HepG2 (cell line): ENCODE data around the gene CYP26B1. TPM values are rescaled to one million over a fixed set of nuclear protein-coding genes. Genes with fewer than 3 reads are reported as not detected.

Source experiments
- ATAC-seq: fragments of 200-7000 bp; cut with Tn5 transposase; 3 replicates; pipeline ENCODE4 v1.9.1; 2020; ENCODE audit warnings: mild to moderate bottlenecking, moderate library complexity
- Bru-seq: library from RNA; stranded (reverse); fragments of 400-500 nt; gene quantifications from one replicate; lab custom pipeline; 2021; lab: Mats Ljungman, UMichigan
- BruChase-seq, 2 experiments: library from RNA; stranded (reverse); fragments of 400-500 nt; gene quantifications; one replicate each; lab custom pipeline; 2021; lab: Mats Ljungman, UMichigan
- BruUV-seq: library from RNA; stranded (reverse); fragments of 400-500 nt; replicated peaks from 2 replicates; lab custom pipeline; 2021; lab: Mats Ljungman, UMichigan
- CTCF ChIA-PET: fragments of 300-600 bp; formaldehyde crosslinking; extraction: SDS; loops from one replicate; lab custom pipeline; 2021; ENCODE audit warnings: low total read pairs, inconsistent platforms, low intra/inter-chr PET ratio; lab: Yijun Ruan, JAX
- POLR2A ChIA-PET: fragments of 350-600 bp; sonication (Branson Sonifier 250); formaldehyde crosslinking; loops from one replicate; lab custom pipeline; 2020; ENCODE audit warnings: antibody characterized with exemption, inconsistent platforms; lab: Yijun Ruan, JAX
- DNase-seq: peaks from one replicate; pipeline ENCODE4 v3.0.0-alpha.2; 2015; ENCODE audit warnings: low spot score
- FAIRE-seq: peaks from 3 replicates; lab custom pipeline; 2011; peaks lifted over from hg19 to GRCh38; lab: Jason Lieb, UNC
- H2AFZ ChIP-seq: one replicate; pipeline ENCODE4 v1.6.1; 2011; ENCODE audit warnings: low read length, inconsistent platforms
- H3K27ac ChIP-seq: fragments of 300-600 bp; 3 replicates; pipeline ENCODE4 v1.8.0; 2011; ENCODE audit warnings: mixed run types, mild to moderate bottlenecking, mixed read lengths, low read length, inconsistent platforms; ENCODE audit not compliant: insufficient read depth; ENCODE audit errors: extremely low read length
- H3K27me3 ChIP-seq, 2 experiments: fragments of 200-600 bp in 1 of 2; 2 replicates in 1 of 2; 3 replicates in 1 of 2; pipeline versions ENCODE4 v1.6.0 to v1.8.0; 2011; ENCODE audit warnings: low read length in 2 of 2, mild to moderate bottlenecking in 2 of 2, moderate library complexity in 2 of 2, inconsistent platforms in 1 of 2; ENCODE audit not compliant: insufficient read depth in 2 of 2, control insufficient read depth in 1 of 2
- H3K36me3 ChIP-seq, 2 experiments: fragments of 200-600 bp in 1 of 2; replicated peaks in 1 of 2; 2 replicates in 1 of 2; 3 replicates in 1 of 2; pipeline versions ENCODE4 v1.5.1 to v1.8.0; 2011; ENCODE audit warnings: low read length in 2 of 2, inconsistent platforms in 1 of 2; ENCODE audit not compliant: insufficient read depth in 2 of 2, control insufficient read depth in 1 of 2
- H3K4me1 ChIP-seq: 2 replicates; pipeline ENCODE4 v1.5.1; 2012; ENCODE audit warnings: low read length, inconsistent platforms; ENCODE audit not compliant: insufficient read depth
- H3K4me2 ChIP-seq: 2 replicates; pipeline ENCODE4 v1.6.0; 2011; ENCODE audit warnings: low read depth, low read length, inconsistent platforms
- H3K4me3 ChIP-seq, 3 experiments: fragments of 200-600 bp in 1 of 3; sonication (generic), shearing (Covaris generic) in 1 of 3; replicated peaks in 1 of 3; 2 replicates each; pipeline ENCODE4 v1.5.1; 2011 to 2016; ENCODE audit warnings: low read length in 3 of 3, inconsistent platforms in 2 of 3, low read depth in 2 of 3, mild to moderate bottlenecking in 2 of 3, control low read depth in 1 of 3, mixed read lengths in 1 of 3; ENCODE audit not compliant: insufficient read depth in 1 of 3
- H3K79me2 ChIP-seq: one replicate; pipeline ENCODE4 v1.6.1; 2011; ENCODE audit warnings: low read length, inconsistent platforms; ENCODE audit not compliant: insufficient read depth
- H3K9ac ChIP-seq: 2 replicates; pipeline ENCODE4 v1.6.0; 2011; ENCODE audit warnings: mild to moderate bottlenecking, low read depth, low read length, inconsistent platforms; ENCODE audit not compliant: insufficient read depth
- H3K9me3 ChIP-seq: 2 replicates; pipeline ENCODE4 v1.5.1; 2012; ENCODE audit warnings: mild to moderate bottlenecking, low read length
- H4K20me1 ChIP-seq: 2 replicates; pipeline ENCODE4 v1.6.0; 2011; ENCODE audit warnings: inconsistent platforms, mild to moderate bottlenecking, low read length, moderate library complexity; ENCODE audit not compliant: insufficient read depth
- CENPX ChIP-seq: sonication (generic); formaldehyde crosslinking; IDR thresholded peaks from 2 replicates; pipeline ENCODE4 v1.9.0; 2021; ENCODE audit warnings: mild to moderate bottlenecking, missing genetic modification reagents, moderate library complexity
- CHCHD3 ChIP-seq: sonication (generic); formaldehyde crosslinking; IDR thresholded peaks from 2 replicates; pipeline ENCODE4 v1.8.0; 2022; ENCODE audit warnings: mild to moderate bottlenecking, missing genetic modification reagents, moderate library complexity
- GABPB1 ChIP-seq: IDR thresholded peaks from 2 replicates; pipeline ENCODE4 v1.6.1; 2016; ENCODE audit warnings: mild to moderate bottlenecking, missing genetic modification reagents, moderate library complexity, missing compliant biosample characterization
- HCFC1 ChIP-seq: fragments of 150-350 bp; IDR thresholded peaks from 2 replicates; pipeline ENCODE4 v1.6.1; 2014; ENCODE audit warnings: low read depth, low read length
- KDM4B ChIP-seq: sonication (generic); formaldehyde crosslinking; IDR thresholded peaks from 2 replicates; pipeline ENCODE4 v1.4.0; 2020; ENCODE audit warnings: missing genetic modification reagents
- MIER3 ChIP-seq: IDR thresholded peaks from 2 replicates; pipeline ENCODE4 v1.6.1; 2016; ENCODE audit warnings: missing compliant biosample characterization, borderline replicate concordance
- SP140L ChIP-seq: sonication (generic); formaldehyde crosslinking; IDR thresholded peaks from 2 replicates; pipeline ENCODE4 v1.4.0; 2020; ENCODE audit warnings: missing genetic modification reagents, borderline replicate concordance
- ZFP1 ChIP-seq: IDR thresholded peaks from 2 replicates; pipeline ENCODE4 v1.6.1; 2016
- ZFP62 ChIP-seq: sonication (generic); formaldehyde crosslinking; IDR thresholded peaks from 2 replicates; pipeline ENCODE4 v1.4.0; 2020; ENCODE audit warnings: missing genetic modification reagents
- ZNF672 ChIP-seq: sonication (generic); formaldehyde crosslinking; IDR thresholded peaks from 2 replicates; pipeline ENCODE4 v1.8.1; 2022; ENCODE audit warnings: missing genetic modification reagents
- ZNF75D ChIP-seq: sonication (generic); formaldehyde crosslinking; IDR thresholded peaks from 2 replicates; pipeline ENCODE4 v1.8.1; 2023; ENCODE audit warnings: missing genetic modification reagents, mild to moderate bottlenecking, borderline replicate concordance
- WGBS: methylation state at CpG from one replicate; pipeline ENCODE4 v1.1.6; 2017; ENCODE audit warnings: low lambda C conversion rate; 5-methylcytosine and 5-hydroxymethylcytosine counted together
- in situ Hi-C: cut with HindIII; loops from 2 replicates; pipeline ENCODE4 v1.10.0; 2017; ENCODE audit warnings: low pct_unique_long_range_greater_than_20kb; ENCODE audit not compliant: extremely low pct_ligation_motif_present
- intact Hi-C: fragments of 100-400 bp; cut with micrococcal nuclease; formaldehyde crosslinking; loops from one replicate; pipeline ENCODE4 v1.10.0; 2022; ENCODE audit not compliant: unreplicated experiment
- long read RNA-seq, 2 experiments: library from RNA in 1 of 2; library from polyadenylated mRNA in 1 of 2; stranded (forward) in 1 of 2; unstranded in 1 of 2; transcript quantifications; one replicate each; pipeline ENCODE4 v2.0.0, GENCODE V29; 2019 to 2022
- polyA minus RNA-seq, 3 experiments: library from RNA; depleted of rRNA, polyadenylated mRNA; stranded (reverse); fragments of >200 nt; gene quantifications; 2 replicates each; pipeline ENCODE4 v1.2.3, GENCODE V29; 2011; ENCODE audit warnings: low replicate concordance in 1 of 3
- polyA plus RNA-seq, 8 experiments: library from polyadenylated mRNA; depleted of rRNA in 3 of 8; stranded (reverse) in 7 of 8; unstranded in 1 of 8; fragments of >200 nt; fragmentation: Illumina TruSeq in 4 of 8; extraction: Trizol in 4 of 8; gene quantifications; 2 replicates each; pipeline versions ENCODE4 v1.2.1 to v1.2.3, GENCODE V29; 2011 to 2016; ENCODE audit warnings: low read depth in 4 of 8, missing spikeins in 1 of 8, mixed read lengths in 1 of 8; ENCODE audit not compliant: insufficient read depth in 1 of 8
- total RNA-seq, 5 experiments: library from RNA; depleted of rRNA; stranded (reverse); fragments of >200 nt; fragmentation: Illumina TruSeq; extraction: Trizol; gene quantifications; 2 replicates each; pipeline ENCODE4 v1.2.3, GENCODE V29; 2016; ENCODE audit warnings: low read depth in 1 of 5
- TF ChIP-seq, protein P1 (sequence below): sonication (generic); formaldehyde crosslinking; IDR thresholded peaks from 2 replicates; pipeline ENCODE4 v1.5.0; 2020; ENCODE audit warnings: mild to moderate bottlenecking, missing genetic modification reagents
- TF ChIP-seq, protein P2 (sequence below): IDR thresholded peaks from 2 replicates; pipeline ENCODE4 v1.4.0; 2020; ENCODE audit warnings: mild to moderate bottlenecking, missing genetic modification reagents

The CYP26B1 gene, protein sequence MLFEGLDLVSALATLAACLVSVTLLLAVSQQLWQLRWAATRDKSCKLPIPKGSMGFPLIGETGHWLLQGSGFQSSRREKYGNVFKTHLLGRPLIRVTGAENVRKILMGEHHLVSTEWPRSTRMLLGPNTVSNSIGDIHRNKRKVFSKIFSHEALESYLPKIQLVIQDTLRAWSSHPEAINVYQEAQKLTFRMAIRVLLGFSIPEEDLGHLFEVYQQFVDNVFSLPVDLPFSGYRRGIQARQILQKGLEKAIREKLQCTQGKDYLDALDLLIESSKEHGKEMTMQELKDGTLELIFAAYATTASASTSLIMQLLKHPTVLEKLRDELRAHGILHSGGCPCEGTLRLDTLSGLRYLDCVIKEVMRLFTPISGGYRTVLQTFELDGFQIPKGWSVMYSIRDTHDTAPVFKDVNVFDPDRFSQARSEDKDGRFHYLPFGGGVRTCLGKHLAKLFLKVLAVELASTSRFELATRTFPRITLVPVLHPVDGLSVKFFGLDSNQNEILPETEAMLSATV
- total RNA-seq (2016; rRNA removed; fragmentation: Illumina TruSeq; extraction: Trizol) = 0.06 and 0.07 TPM in 2 replicates
- not detected in 2 replicates for total RNA-seq (2016; cell fraction: cytosol; rRNA removed; fragmentation: Illumina TruSeq; extraction: Trizol; ENCODE audit: low read depth)
- 0.32 TPM in 1 of 2 replicates, not detected in the other for total RNA-seq (2016; cell fraction: insoluble cytoplasmic fraction; rRNA removed; fragmentation: Illumina TruSeq; extraction: Trizol)
- total RNA-seq (2016; cell fraction: membrane; rRNA removed; fragmentation: Illumina TruSeq; extraction: Trizol) = 0.09 TPM in 1 of 2 replicates, not detected in the other
- total RNA-seq (2016; cell fraction: nucleus; rRNA removed; fragmentation: Illumina TruSeq; extraction: Trizol) = 0.12 and 0.13 TPM in 2 replicates
- 0.04 and 0.05 TPM in 2 replicates for polyA plus RNA-seq (2011; rRNA removed)
- polyA plus RNA-seq (2011; cell fraction: cytosol; rRNA removed) = 0.03 and 0.09 TPM in 2 replicates
- polyA plus RNA-seq (2011; cell fraction: nucleus; rRNA removed) = 0.50 and 0.79 TPM in 2 replicates
- polyA plus RNA-seq (2012) = not detected in 2 replicates
- polyA plus RNA-seq (2016; cell fraction: cytosol; fragmentation: Illumina TruSeq; extraction: Trizol; ENCODE audit: low read depth) = not detected in 2 replicates
- polyA plus RNA-seq (2016; cell fraction: insoluble cytoplasmic fraction; fragmentation: Illumina TruSeq; extraction: Trizol; ENCODE audit: low read depth) = 0.05 and 0.11 TPM in 2 replicates
- polyA plus RNA-seq (2016; cell fraction: membrane; fragmentation: Illumina TruSeq; extraction: Trizol; ENCODE audit: low read depth) = 0.07 TPM in 1 of 2 replicates, not detected in the other
- polyA plus RNA-seq (2016; cell fraction: nucleus; fragmentation: Illumina TruSeq; extraction: Trizol; ENCODE audit: insufficient read depth, low read depth) = 0.26 and 0.88 TPM in 2 replicates
- 0.34 and 5.5 TPM in 2 replicates for polyA minus RNA-seq (2011; rRNA and poly(A)+ RNA removed; ENCODE audit: low replicate concordance)
- polyA minus RNA-seq (2011; cell fraction: cytosol; rRNA and poly(A)+ RNA removed) = 0.18 TPM in 1 of 2 replicates, not detected in the other
- polyA minus RNA-seq (2011; cell fraction: nucleus; rRNA and poly(A)+ RNA removed) = 0.25 and 0.26 TPM in 2 replicates
- percentile 20 among the genes with signal in this experiment for Bru-seq, nascent RNA
- percentile 27 among the genes with signal in this experiment for BruChase-seq, experiment 1, labeled RNA remaining after a 6-hour chase
- BruChase-seq, experiment 2, labeled RNA remaining after a 2-hour chase = percentile 24 among the genes with signal in this experiment
- long read RNA-seq, experiment 1 = 0 reads
- long read RNA-seq, experiment 2 = 0 reads

DNA sequence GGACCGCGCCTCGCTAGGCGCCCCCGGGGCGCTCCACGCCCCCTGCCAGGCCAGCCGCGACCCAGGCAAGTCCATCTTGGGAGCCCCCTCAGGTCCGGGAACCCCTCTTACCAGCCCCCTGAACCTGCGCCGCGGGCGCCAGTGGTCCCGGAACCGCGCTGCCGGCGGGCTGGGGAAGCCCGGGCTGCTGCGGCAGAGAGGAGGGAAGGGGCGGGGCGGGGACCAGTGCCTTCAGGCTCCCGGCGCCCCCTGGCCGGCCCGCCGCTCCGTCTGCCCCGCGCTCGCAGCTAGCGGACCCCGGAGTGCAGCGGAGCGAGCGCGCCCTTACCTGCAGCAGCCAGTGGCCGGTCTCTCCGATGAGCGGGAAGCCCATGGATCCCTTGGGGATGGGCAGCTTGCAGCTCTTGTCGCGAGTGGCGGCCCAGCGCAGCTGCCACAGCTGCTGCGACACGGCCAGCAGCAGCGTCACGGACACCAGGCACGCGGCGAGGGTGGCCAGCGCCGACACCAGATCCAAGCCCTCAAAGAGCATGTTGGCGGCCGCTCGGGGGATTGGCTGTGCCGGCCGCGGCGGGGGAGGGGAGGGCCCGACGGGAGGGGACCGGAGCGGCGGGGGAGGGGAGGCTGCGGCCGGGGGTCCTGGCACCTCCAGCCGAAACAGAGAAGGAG is at the start of gene CYP26B1:
Gene CYP26B1, minus strand, starts transcription at position 560 of the 669 bp plus-strand sequence. Its CDS starts 28 bp downstream, at position 532.
- Histone ChIP-seq H2AFZ (no peak within 1 kb of the TSS), H3K4me3 (peak within 1 kb of the TSS; percentile 30 to 70 (median 53); a peak in 5 of 6 replicates), H3K79me2 (no peaks in the 10 kb centered on the region), H3K9ac (no peak within 1 kb of the TSS), H3K4me1 (peaks cover 37% of the 10 kb centered on the region), H3K27ac (no peak within 1 kb of the TSS), H4K20me1 (peaks cover 14% of the 10 kb centered on the region; the same call in 1 of the 2 replicates), H3K4me2 (peak within 1 kb of the TSS; percentile 67), H3K9me3 (peaks cover 7% of the 10 kb centered on the region; the same call in 1 of the 2 replicates), H3K27me3 (peaks cover 29 to 93% of the 10 kb centered on the region in 2 experiments), H3K36me3 (no peaks in the 10 kb centered on the region)
- CTCF ChIA-PET = no interaction called here
- FAIRE-seq = no peak
- in situ Hi-C loops (loop anchor here (10.0 kb wide), 1 partner anchor 343 kb away; no protein-coding TSS in a partner anchor), intact Hi-C loops (no loop called here)
- DNase-seq = no peak
- POLR2A ChIA-PET = no interaction called here
- ATAC-seq = no peak
- WGBS = 18% methylated on average over 47 of the region's 69 CpGs
- no TSS peak for BruUV-seq
- TF ChIP-seq ZNF75D (CRISPR knock-in tag) (no peak), GABPB1 (CRISPR knock-in tag) (peak; percentile 17; the same call in 1 of the 2 replicates), CHCHD3 (CRISPR knock-in tag) (no peak), ZNF672 (CRISPR knock-in tag) (no peak), ZFP62 (CRISPR knock-in tag) (no peak), KDM4B (no peak), MIER3 (no peak), SP140L (no peak), HCFC1 (no peak), CENPX (CRISPR knock-in tag) (no peak), ZFP1 (no peak)
- TF ChIP-seq, protein P1, sequence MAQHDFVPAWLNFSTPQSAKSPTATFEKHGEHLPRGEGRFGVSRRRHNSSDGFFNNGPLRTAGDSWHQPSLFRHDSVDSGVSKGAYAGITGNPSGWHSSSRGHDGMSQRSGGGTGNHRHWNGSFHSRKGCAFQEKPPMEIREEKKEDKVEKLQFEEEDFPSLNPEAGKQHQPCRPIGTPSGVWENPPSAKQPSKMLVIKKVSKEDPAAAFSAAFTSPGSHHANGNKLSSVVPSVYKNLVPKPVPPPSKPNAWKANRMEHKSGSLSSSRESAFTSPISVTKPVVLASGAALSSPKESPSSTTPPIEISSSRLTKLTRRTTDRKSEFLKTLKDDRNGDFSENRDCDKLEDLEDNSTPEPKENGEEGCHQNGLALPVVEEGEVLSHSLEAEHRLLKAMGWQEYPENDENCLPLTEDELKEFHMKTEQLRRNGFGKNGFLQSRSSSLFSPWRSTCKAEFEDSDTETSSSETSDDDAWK (CRISPR knock-in tag) = no peak
- TF ChIP-seq, protein P2, sequence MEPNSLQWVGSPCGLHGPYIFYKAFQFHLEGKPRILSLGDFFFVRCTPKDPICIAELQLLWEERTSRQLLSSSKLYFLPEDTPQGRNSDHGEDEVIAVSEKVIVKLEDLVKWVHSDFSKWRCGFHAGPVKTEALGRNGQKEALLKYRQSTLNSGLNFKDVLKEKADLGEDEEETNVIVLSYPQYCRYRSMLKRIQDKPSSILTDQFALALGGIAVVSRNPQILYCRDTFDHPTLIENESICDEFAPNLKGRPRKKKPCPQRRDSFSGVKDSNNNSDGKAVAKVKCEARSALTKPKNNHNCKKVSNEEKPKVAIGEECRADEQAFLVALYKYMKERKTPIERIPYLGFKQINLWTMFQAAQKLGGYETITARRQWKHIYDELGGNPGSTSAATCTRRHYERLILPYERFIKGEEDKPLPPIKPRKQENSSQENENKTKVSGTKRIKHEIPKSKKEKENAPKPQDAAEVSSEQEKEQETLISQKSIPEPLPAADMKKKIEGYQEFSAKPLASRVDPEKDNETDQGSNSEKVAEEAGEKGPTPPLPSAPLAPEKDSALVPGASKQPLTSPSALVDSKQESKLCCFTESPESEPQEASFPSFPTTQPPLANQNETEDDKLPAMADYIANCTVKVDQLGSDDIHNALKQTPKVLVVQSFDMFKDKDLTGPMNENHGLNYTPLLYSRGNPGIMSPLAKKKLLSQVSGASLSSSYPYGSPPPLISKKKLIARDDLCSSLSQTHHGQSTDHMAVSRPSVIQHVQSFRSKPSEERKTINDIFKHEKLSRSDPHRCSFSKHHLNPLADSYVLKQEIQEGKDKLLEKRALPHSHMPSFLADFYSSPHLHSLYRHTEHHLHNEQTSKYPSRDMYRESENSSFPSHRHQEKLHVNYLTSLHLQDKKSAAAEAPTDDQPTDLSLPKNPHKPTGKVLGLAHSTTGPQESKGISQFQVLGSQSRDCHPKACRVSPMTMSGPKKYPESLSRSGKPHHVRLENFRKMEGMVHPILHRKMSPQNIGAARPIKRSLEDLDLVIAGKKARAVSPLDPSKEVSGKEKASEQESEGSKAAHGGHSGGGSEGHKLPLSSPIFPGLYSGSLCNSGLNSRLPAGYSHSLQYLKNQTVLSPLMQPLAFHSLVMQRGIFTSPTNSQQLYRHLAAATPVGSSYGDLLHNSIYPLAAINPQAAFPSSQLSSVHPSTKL (CRISPR knock-in tag) = no peak
